Cardiac septum (tissue), 1 donor: ENCODE results near the gene RYK. TPM values are rescaled to one million over a fixed set of nuclear protein-coding genes. Genes with fewer than 3 reads are reported as not detected.

Experiments
- DNase-seq: peaks from one replicate; pipeline ENCODE4 v3.0.0-alpha.2; 2020; ENCODE audit warnings: low spot score
- intact Hi-C: fragments of 100-400 bp; cut with DNase I; formaldehyde crosslinking; loops from one replicate; pipeline ENCODE4 v1.14.0; 2022
- total RNA-seq: library from RNA; stranded (reverse); fragmentation: NEBNext Ultra II Directional; extraction: Animal tissue kit (Norgen Biotek cat#: 25700); gene quantifications from one replicate; pipeline ENCODE4 v1.2.1, GENCODE V29; 2021
- donor health status: DM: no; HTN: no; CAD: no.

RYK gene
- total RNA-seq, 1 donor from 2014 or later: 44.2 TPM

GRCh38 chr3:134111616-134112015 is 139.0 kb downstream of the RYK start:
- DNase-seq: no peak
- intact Hi-C loops: no loop called here

GRCh38 chr3:134110963-134111362 is 139.7 kb downstream of the RYK start:
- intact Hi-C loops: no loop called here
- DNase-seq: no peak

Other genes starting within 250 kb of the RYK start
- 59.2 TPM for gene SLCO2A1, start 220.9 kb downstream of the RYK start, total RNA-seq
- 64.6 TPM for gene AMOTL2, start 123.6 kb upstream of the RYK start, total RNA-seq
- 85.6 TPM for gene ANAPC13, start 235.1 kb upstream of the RYK start, total RNA-seq
- 32.1 TPM for gene CEP63, start 235.2 kb upstream of the RYK start, total RNA-seq